Measurements from ENCODE around the gene ZC3H15. TPM values are rescaled to one million over a fixed set of nuclear protein-coding genes. Genes with fewer than 3 reads are reported as not detected.

ZC3H15 gene
- total RNA-seq, 5 donors from 2014 or later (not counting 1 experiment from before 2014, with no cell fraction given), result 44.4 to 83.6 (median 45.2) TPM

DNA sequence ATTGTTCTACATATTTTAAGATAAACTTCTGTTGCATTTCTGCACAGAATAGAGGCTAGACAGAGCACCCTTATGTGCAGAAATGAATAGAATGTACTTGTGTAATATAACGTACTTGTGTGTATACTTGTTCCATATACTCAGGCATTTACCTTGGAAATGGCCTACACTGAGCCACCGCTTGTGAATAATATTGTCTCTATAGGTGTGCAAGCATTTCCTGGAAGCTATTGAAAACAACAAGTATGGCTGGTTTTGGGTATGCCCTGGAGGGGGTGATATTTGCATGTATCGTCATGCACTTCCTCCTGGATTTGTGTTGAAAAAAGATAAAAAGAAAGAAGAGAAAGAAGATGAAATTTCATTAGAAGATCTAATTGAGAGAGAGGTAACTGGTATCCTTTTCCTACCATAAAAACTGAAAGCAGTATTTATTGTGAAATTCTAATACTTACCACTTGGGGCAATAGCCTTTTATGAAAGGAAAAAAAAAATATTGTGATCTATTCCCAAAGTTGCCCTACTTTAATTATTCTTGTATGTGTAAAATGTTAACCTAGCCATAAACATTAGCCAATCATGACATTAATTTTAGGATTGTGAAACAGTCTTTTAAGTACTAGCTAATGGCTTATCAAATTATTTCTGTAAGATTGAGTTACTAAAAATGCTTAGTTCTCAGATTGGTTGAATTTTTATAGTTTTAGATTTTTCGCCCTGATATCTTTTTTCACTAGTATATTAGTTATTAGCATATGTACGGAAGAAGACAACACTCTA, 18.0 kb downstream of the ZC3H15 start:
- Histone ChIP-seq H3K36me3 (ENCODE audit: control insufficient read depth in 2 of 2, extremely low read depth in 1 of 2, insufficient read depth in 1 of 2, low read length in 1 of 2) (peaks cover 0 to 78% of the 10 kb centered on the region in 2 donors), H3K27ac (ENCODE audit: low read length) (no peak overlapping the region), H3K27me3 (replicated peaks in 1 of 2; ENCODE audit: control insufficient read depth in 2 of 2, extremely low read depth in 1 of 2, insufficient read depth in 2 of 2, low read length in 1 of 2) (no peaks in the 10 kb centered on the region), H3K9me3 (no peaks in the 10 kb centered on the region), H3K4me3 (ENCODE audit: control insufficient read depth in 1 of 2, extremely low read depth in 1 of 2, low read length in 1 of 2) (no peak overlapping the region), H3K4me1 (ENCODE audit: control insufficient read depth in 1 of 2, extremely low read depth in 1 of 2, insufficient read depth in 2 of 2, low read length in 2 of 2) (no peaks in the 10 kb centered on the region)
- H3K36me3 Mint-ChIP-seq, result peaks cover 56% of the 10 kb centered on the region
- DNase-seq (peak in 1 of 35 experiments; percentile 37), ATAC-seq (replicated peaks in 1 of 4) (peak in 1 of 4 experiments; percentile 53)
- no CpG with 5 or more reads among the region's 5 CpGs for WGBS (ENCODE audit: insufficient coverage)
- H3K4me1 Mint-ChIP-seq, result peaks cover 7 to 17% (median 15%) of the 10 kb centered on the region in 3 donors
- POLR2A ChIA-PET, result no interaction called here
- H3K27me3 Mint-ChIP-seq, result no peaks in the 10 kb centered on the region
- CTCF ChIA-PET, result interaction anchor here (1.1 to 4.5 kb wide), 5 partner anchors 18 to 165 kb away, joined by 3 to 44 read pairs (median 7); partner anchors contain the start of gene ZC3H15 (in 1 of the 2)
- H3K4me3 Mint-ChIP-seq, result no peak overlapping the region
- H3K9me3 Mint-ChIP-seq, result no peaks in the 10 kb centered on the region
- H3K27ac Mint-ChIP-seq, result peak overlapping the region; percentile 33 to 75

DNA sequence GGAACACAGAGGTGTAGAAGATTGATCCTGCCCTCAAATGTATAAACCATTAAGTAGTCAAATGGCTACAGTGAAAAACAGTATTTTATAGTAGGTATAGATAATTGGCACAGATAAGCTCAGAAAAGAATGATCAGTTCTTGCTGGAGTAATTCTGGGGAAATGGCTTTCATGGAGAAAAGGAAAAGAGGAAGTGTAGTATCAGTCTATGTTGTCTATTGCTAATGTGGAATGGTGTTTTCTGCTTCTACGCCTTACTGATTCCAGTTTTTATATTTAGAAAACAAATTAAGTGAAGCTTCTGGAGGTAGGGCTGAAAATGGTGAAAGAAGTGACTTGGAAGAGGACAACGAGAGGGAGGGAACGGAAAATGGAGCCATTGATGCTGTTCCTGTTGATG, 22.2 kb downstream of the ZC3H15 start:
- POLR2A ChIA-PET, result interaction anchor here in 1 of 2 donors (0.7 kb wide), 1 partner anchor 19 kb away, joined by 3 read pairs; no protein-coding TSS in a partner anchor
- H3K36me3 ChIP-seq (ENCODE audit: control insufficient read depth in 2 of 2, extremely low read depth in 1 of 2, insufficient read depth in 1 of 2, low read length in 1 of 2), result peaks cover 4 to 66% of the 10 kb centered on the region in 2 donors

GRCh38 chr2:186515376-186515775, 29.3 kb downstream of the ZC3H15 start:
- WGBS (ENCODE audit: insufficient coverage), result no CpG with 5 or more reads among the region's 3 CpGs
- POLR2A ChIA-PET, result no interaction called here
- Mint-ChIP-seq H3K36me3 (peaks cover 23% of the 10 kb centered on the region), H3K4me3 (no peak overlapping the region), H3K4me1 (no peaks in the 10 kb centered on the region), H3K27ac (no peak overlapping the region), H3K9me3 (no peaks in the 10 kb centered on the region), H3K27me3 (no peaks in the 10 kb centered on the region)
- H3K36me3 ChIP-seq (ENCODE audit: control insufficient read depth in 2 of 2, extremely low read depth in 1 of 2, insufficient read depth in 1 of 2, low read length in 1 of 2), result peaks cover 0 to 21% of the 10 kb centered on the region in 2 donors
- ATAC-seq (replicated peaks in 1 of 4), result no peak
- H3K4me1 ChIP-seq (ENCODE audit: control insufficient read depth in 1 of 2, extremely low read depth in 1 of 2, insufficient read depth in 2 of 2, low read length in 2 of 2), result no peaks in the 10 kb centered on the region
- H3K27ac ChIP-seq (ENCODE audit: low read length), result no peak overlapping the region
- H3K27me3 ChIP-seq (replicated peaks in 1 of 2; ENCODE audit: control insufficient read depth in 2 of 2, extremely low read depth in 1 of 2, insufficient read depth in 2 of 2, low read length in 1 of 2), result no peaks in the 10 kb centered on the region
- no peak for DNase-seq
- H3K9me3 ChIP-seq, result no peaks in the 10 kb centered on the region
- CTCF ChIA-PET, result no interaction called here
- H3K4me3 ChIP-seq (ENCODE audit: control insufficient read depth in 1 of 2, extremely low read depth in 1 of 2, low read length in 1 of 2), result no peak overlapping the region

More for the DNA sequence above, 22.2 kb downstream of the ZC3H15 start:
- H3K4me1 Mint-ChIP-seq, result peaks cover 0 to 7% (median 6%) of the 10 kb centered on the region in 3 donors
- H3K36me3 Mint-ChIP-seq, result peaks cover 39% of the 10 kb centered on the region
- no peak for ATAC-seq (replicated peaks in 1 of 4)
- CTCF ChIA-PET, result interaction anchor here (1.0 to 1.6 kb wide), 2 partner anchors 134 to 135 kb away, joined by 3 to 4 read pairs; no protein-coding TSS in a partner anchor
- no peak for DNase-seq
- H3K9me3 Mint-ChIP-seq, result no peaks in the 10 kb centered on the region
- Histone ChIP-seq H3K27ac (ENCODE audit: low read length) (no peak overlapping the region), H3K27me3 (replicated peaks in 1 of 2; ENCODE audit: control insufficient read depth in 2 of 2, extremely low read depth in 1 of 2, insufficient read depth in 2 of 2, low read length in 1 of 2) (no peaks in the 10 kb centered on the region), H3K4me1 (ENCODE audit: control insufficient read depth in 1 of 2, extremely low read depth in 1 of 2, insufficient read depth in 2 of 2, low read length in 2 of 2) (no peaks in the 10 kb centered on the region), H3K9me3 (no peaks in the 10 kb centered on the region), H3K4me3 (ENCODE audit: control insufficient read depth in 1 of 2, extremely low read depth in 1 of 2, low read length in 1 of 2) (no peak overlapping the region)
- H3K4me3 Mint-ChIP-seq, result no peak overlapping the region
- 100% methylated on average over 1 of the region's 3 CpGs for WGBS (ENCODE audit: insufficient coverage)
- H3K27ac Mint-ChIP-seq, result peak overlapping the region in 1 of 2 donors; percentile 6
- H3K27me3 Mint-ChIP-seq, result no peaks in the 10 kb centered on the region

GRCh38 chr2:186516396-186516795, 30.3 kb downstream of the ZC3H15 start:
- H3K4me3 ChIP-seq (ENCODE audit: control insufficient read depth in 1 of 2, extremely low read depth in 1 of 2, low read length in 1 of 2), result no peak overlapping the region
- no peaks in the 10 kb centered on the region for H3K27me3 Mint-ChIP-seq
- ATAC-seq (replicated peaks in 1 of 4) (no peak), DNase-seq (no peak)
- no peaks in the 10 kb centered on the region for H3K27me3 ChIP-seq (replicated peaks in 1 of 2; ENCODE audit: control insufficient read depth in 2 of 2, extremely low read depth in 1 of 2, insufficient read depth in 2 of 2, low read length in 1 of 2)
- WGBS (ENCODE audit: insufficient coverage), result no CpG with 5 or more reads among the region's 1 CpG
- no peak overlapping the region for H3K27ac ChIP-seq (ENCODE audit: low read length)
- H3K4me1 Mint-ChIP-seq, result no peaks in the 10 kb centered on the region
- H3K9me3 Mint-ChIP-seq, result no peaks in the 10 kb centered on the region
- no peak overlapping the region for H3K27ac Mint-ChIP-seq
- H3K4me1 ChIP-seq (ENCODE audit: control insufficient read depth in 1 of 2, extremely low read depth in 1 of 2, insufficient read depth in 2 of 2, low read length in 2 of 2), result no peaks in the 10 kb centered on the region
- peaks cover 8 to 19% of the 10 kb centered on the region in 2 donors for H3K36me3 ChIP-seq (ENCODE audit: control insufficient read depth in 2 of 2, extremely low read depth in 1 of 2, insufficient read depth in 1 of 2, low read length in 1 of 2)
- no peak overlapping the region for H3K4me3 Mint-ChIP-seq
- POLR2A ChIA-PET, result interaction anchor here (0.6 to 1.1 kb wide), 2 partner anchors 10 to 30 kb away, joined by 3 to 4 read pairs; partner anchors contain the start of gene ZC3H15 (in 1 of the 2)
- CTCF ChIA-PET, result interaction anchor here in 1 of 2 donors (0.6 kb wide), 1 partner anchor 14 kb away, joined by 3 read pairs; no protein-coding TSS in a partner anchor
- H3K9me3 ChIP-seq, result no peaks in the 10 kb centered on the region
- peaks cover 32% of the 10 kb centered on the region for H3K36me3 Mint-ChIP-seq

DNA sequence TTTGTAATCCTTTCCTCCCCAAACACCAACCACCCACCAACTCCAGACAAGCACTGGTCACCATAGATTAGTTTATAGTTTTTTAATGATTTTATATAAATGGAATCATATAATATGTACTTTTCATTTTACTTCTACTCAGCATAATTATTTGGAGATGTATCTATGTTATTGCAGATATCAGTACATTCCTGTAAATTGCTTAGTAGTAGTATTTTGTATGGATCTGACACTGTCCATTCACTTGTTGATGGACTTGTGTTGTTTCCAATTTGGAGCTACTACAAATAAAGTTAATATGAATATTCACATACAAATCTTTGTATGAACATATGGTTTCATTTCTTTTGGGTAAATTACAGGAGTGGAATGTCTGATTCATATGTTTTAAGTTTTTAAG, 31.0 kb downstream of the ZC3H15 start:
- Histone ChIP-seq H3K36me3 (ENCODE audit: control insufficient read depth in 2 of 2, extremely low read depth in 1 of 2, insufficient read depth in 1 of 2, low read length in 1 of 2) (peaks cover 10 to 13% of the 10 kb centered on the region in 2 donors), H3K27me3 (replicated peaks in 1 of 2; ENCODE audit: control insufficient read depth in 2 of 2, extremely low read depth in 1 of 2, insufficient read depth in 2 of 2, low read length in 1 of 2) (no peaks in the 10 kb centered on the region), H3K27ac (ENCODE audit: low read length) (no peak overlapping the region), H3K9me3 (no peaks in the 10 kb centered on the region), H3K4me3 (ENCODE audit: control insufficient read depth in 1 of 2, extremely low read depth in 1 of 2, low read length in 1 of 2) (no peak overlapping the region), H3K4me1 (ENCODE audit: control insufficient read depth in 1 of 2, extremely low read depth in 1 of 2, insufficient read depth in 2 of 2, low read length in 2 of 2) (no peaks in the 10 kb centered on the region)
- H3K36me3 Mint-ChIP-seq, result peaks cover 37% of the 10 kb centered on the region
- DNase-seq (no peak), ATAC-seq (replicated peaks in 1 of 4) (no peak)
- H3K27ac Mint-ChIP-seq, result no peak overlapping the region
- ChIA-PET POLR2A (interaction anchor here in 1 of 2 donors (1.1 kb wide), 1 partner anchor 9 kb away, joined by 3 read pairs; no protein-coding TSS in a partner anchor), CTCF (interaction anchor here in 1 of 2 donors (0.6 kb wide), 1 partner anchor 15 kb away, joined by 3 read pairs; no protein-coding TSS in a partner anchor)
- no peaks in the 10 kb centered on the region for H3K4me1 Mint-ChIP-seq
- H3K27me3 Mint-ChIP-seq, result no peaks in the 10 kb centered on the region
- no peak overlapping the region for H3K4me3 Mint-ChIP-seq
- H3K9me3 Mint-ChIP-seq, result no peaks in the 10 kb centered on the region

- H3K36me3 Mint-ChIP-seq, result peaks cover 35% of the 10 kb centered on the region
- CTCF ChIA-PET, result no interaction called here
- H3K4me1 Mint-ChIP-seq, result no peaks in the 10 kb centered on the region
- Histone ChIP-seq H3K27ac (ENCODE audit: low read length) (no peak overlapping the region), H3K36me3 (ENCODE audit: control insufficient read depth in 2 of 2, extremely low read depth in 1 of 2, insufficient read depth in 1 of 2, low read length in 1 of 2) (peaks cover 6 to 10% of the 10 kb centered on the region in 2 donors), H3K4me3 (ENCODE audit: control insufficient read depth in 1 of 2, extremely low read depth in 1 of 2, low read length in 1 of 2) (no peak overlapping the region), H3K27me3 (replicated peaks in 1 of 2; ENCODE audit: control insufficient read depth in 2 of 2, extremely low read depth in 1 of 2, insufficient read depth in 2 of 2, low read length in 1 of 2) (no peaks in the 10 kb centered on the region), H3K4me1 (ENCODE audit: control insufficient read depth in 1 of 2, extremely low read depth in 1 of 2, insufficient read depth in 2 of 2, low read length in 2 of 2) (no peaks in the 10 kb centered on the region), H3K9me3 (no peaks in the 10 kb centered on the region)
- H3K27ac Mint-ChIP-seq, result peak overlapping the region in 1 of 2 donors; percentile 46
- POLR2A ChIA-PET, result no interaction called here
- no CpG with 5 or more reads among the region's 4 CpGs for WGBS (ENCODE audit: insufficient coverage)
- no peaks in the 10 kb centered on the region for H3K9me3 Mint-ChIP-seq
- no peaks in the 10 kb centered on the region for H3K27me3 Mint-ChIP-seq
- H3K4me3 Mint-ChIP-seq, result no peak overlapping the region
- DNase-seq (no peak), ATAC-seq (replicated peaks in 1 of 4) (no peak)
Observed at GRCh38 chr2:186518291-186518690, 32.2 kb downstream of the ZC3H15 start.
